ENCODE results near the gene SMS.

DNA sequence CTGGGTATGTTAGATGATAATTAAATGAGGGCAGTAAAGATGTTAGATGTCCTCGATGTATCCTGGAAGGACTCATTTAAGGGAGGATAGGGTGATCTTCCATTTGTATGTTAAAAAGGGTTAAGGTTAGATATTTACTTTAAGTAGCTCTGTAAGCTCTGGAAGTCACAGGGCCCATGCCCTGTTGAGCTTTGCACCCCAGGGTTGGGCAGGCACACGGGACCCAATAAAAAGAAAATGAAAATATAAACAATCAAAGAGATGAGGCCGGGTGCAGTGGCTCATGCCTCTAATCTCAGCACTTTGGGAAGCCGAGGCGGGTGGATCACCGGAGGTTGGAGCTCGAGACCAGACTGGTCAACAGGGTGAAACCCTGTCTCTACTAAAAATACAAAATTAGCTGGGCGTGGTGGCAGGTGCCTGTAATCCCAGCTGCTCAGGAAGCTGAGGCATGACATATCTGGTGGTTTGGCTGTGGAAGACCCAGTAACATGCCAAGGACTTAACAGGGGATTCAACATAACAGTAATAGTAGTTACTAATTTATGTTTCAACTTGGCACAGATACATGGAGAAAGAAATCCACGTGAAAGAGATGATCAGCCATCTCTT lies 74.7 kb downstream of the SMS start:
- TF ChIP-seq, protein P1, sequence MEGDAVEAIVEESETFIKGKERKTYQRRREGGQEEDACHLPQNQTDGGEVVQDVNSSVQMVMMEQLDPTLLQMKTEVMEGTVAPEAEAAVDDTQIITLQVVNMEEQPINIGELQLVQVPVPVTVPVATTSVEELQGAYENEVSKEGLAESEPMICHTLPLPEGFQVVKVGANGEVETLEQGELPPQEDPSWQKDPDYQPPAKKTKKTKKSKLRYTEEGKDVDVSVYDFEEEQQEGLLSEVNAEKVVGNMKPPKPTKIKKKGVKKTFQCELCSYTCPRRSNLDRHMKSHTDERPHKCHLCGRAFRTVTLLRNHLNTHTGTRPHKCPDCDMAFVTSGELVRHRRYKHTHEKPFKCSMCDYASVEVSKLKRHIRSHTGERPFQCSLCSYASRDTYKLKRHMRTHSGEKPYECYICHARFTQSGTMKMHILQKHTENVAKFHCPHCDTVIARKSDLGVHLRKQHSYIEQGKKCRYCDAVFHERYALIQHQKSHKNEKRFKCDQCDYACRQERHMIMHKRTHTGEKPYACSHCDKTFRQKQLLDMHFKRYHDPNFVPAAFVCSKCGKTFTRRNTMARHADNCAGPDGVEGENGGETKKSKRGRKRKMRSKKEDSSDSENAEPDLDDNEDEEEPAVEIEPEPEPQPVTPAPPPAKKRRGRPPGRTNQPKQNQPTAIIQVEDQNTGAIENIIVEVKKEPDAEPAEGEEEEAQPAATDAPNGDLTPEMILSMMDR (conservative IDR thresholded peaks at IDR 0.05 in 1 of 2, IDR thresholded peaks at IDR 0.05 in 1 of 2; ENCODE audit: low read depth in 1 of 2, low read length in 2 of 2) = no peak
- TF ChIP-seq EZH2 (IDR thresholded peaks at IDR 0.05; ENCODE audit: low read length, missing control alignments) = no peak
